Esophagus muscularis mucosa (tissue), 4 donors: ENCODE measurements around the gene CD99L2. TPM values are rescaled to one million over a fixed set of nuclear protein-coding genes. Genes with fewer than 3 reads are reported as not detected.

Experiments
- DNase-seq: peaks from one replicate; pipeline ENCODE4 v3.0.0-alpha.2; 2017; ENCODE audit errors: extremely low spot score
- H3K27ac ChIP-seq, 4 donors: fragments of 200-600 bp; sonication (generic); replicated peaks in 1 of 4; 1 replicate in 3 of 4; 2 replicates in 1 of 4; pipeline ENCODE4 v1.5.1; 2016 to 2019; ENCODE audit warnings: mild to moderate bottlenecking in 1 of 4
- H3K27me3 ChIP-seq, 4 donors: fragments of 200-600 bp; sonication (generic); one replicate each; pipeline versions ENCODE4 v1.5.1 to v1.6.0; 2016 to 2019
- H3K36me3 ChIP-seq, 4 donors: fragments of 200-600 bp; sonication (generic); one replicate each; pipeline ENCODE4 v1.5.1; 2016 to 2019
- H3K4me1 ChIP-seq, 4 donors: fragments of 200-600 bp; sonication (generic); one replicate each; pipeline ENCODE4 v1.5.1; 2016 to 2019
- H3K4me3 ChIP-seq, 4 donors: fragments of 200-600 bp; sonication (generic); 1 replicate in 2 of 4; 2 replicates in 2 of 4; pipeline ENCODE4 v1.5.1; 2016 to 2019; ENCODE audit warnings: mild to moderate bottlenecking in 4 of 4, moderate library complexity in 1 of 4
- H3K9me3 ChIP-seq, 4 donors: fragments of 200-600 bp; sonication (generic); 1 replicate in 3 of 4; 2 replicates in 1 of 4; pipeline ENCODE4 v1.5.1; 2016 to 2019
- EP300 ChIP-seq: sonication (generic); formaldehyde crosslinking; IDR thresholded peaks from one replicate; pipeline ENCODE4 v1.6.1; 2017; ENCODE audit warnings: antibody characterized with exemption
- POLR2A ChIP-seq: fragments of 450-650 bp; IDR thresholded peaks from one replicate; pipeline ENCODE4 v1.6.1; 2017; ENCODE audit warnings: antibody characterized with exemption, moderate library complexity, mild to moderate bottlenecking, low read depth
- POLR2AphosphoS5 ChIP-seq, 2 donors: sonication (generic); formaldehyde crosslinking; IDR thresholded peaks; one replicate each; pipeline ENCODE4 v1.6.1; 2017; ENCODE audit warnings: antibody characterized with exemption in 2 of 2
- WGBS: methylation state at CpG from one replicate; pipeline ENCODE4 v1.1.5; 2018; 5-methylcytosine and 5-hydroxymethylcytosine counted together
- intact Hi-C: fragments of 100-400 bp; cut with DNase I; formaldehyde crosslinking; loops from one replicate; pipeline ENCODE4 v1.15.1; 2023
- total RNA-seq, 4 donors: library from RNA; depleted of rRNA; stranded (reverse); fragments of >200 nt; gene quantifications; one replicate each; pipeline versions ENCODE4 v1.1.0 to v1.2.1, GENCODE V29; 2016
- TF ChIP-seq, protein P1 (sequence below), 3 experiments: fragments of 200-600 bp in 2 of 3; fragments of 450-650 bp in 1 of 3; sonication (generic) in 2 of 3; IDR thresholded peaks; one replicate each; pipeline ENCODE4 v1.5.1; 2017 to 2019; ENCODE audit warnings: antibody characterized with exemption in 3 of 3, mild to moderate bottlenecking in 2 of 3, moderate library complexity in 1 of 3

Gene CD99L2
- total RNA-seq, 4 donors from 2014 or later = 61.0 to 91.5 (median 70.1) TPM

DNA sequence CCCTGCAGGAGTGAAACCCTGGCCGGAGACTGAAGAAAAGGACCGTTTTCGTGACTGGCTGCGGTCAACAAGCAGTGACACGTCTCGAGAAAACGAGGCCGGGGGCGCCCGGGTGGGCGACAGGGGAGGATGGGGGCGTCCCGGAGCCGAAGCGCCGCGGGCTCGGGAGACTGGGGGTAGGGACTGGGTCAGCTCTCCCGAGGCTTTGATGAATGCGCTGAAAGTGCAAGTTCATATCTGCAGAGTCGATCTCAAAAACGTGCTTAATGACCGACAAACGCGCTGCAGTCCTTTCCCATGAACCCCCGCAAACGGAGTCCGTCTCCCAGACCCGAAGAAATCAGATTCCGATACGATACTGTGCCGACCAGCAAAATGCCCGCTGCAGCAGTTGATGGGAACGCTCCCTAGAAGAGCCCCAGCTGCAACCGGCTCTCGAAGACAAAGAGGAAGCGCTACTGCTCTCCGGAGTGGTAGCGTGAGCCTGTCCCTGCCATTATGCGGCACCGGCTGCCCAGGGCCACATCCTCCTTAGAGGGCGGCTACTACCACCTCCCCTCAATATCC is 806 bp upstream of the CD99L2 start:
- intact Hi-C loops = loop anchor here (10.0 kb wide), 1 partner anchor 134 kb away; no protein-coding TSS in a partner anchor
- Histone ChIP-seq H3K27me3 (no peaks in the 10 kb centered on the region), H3K4me3 (peak overlapping the region; percentile 60 to 78 (median 72)), H3K27ac (peak overlapping the region; percentile 79 to 84 (median 82)), H3K9me3 (no peaks in the 10 kb centered on the region), H3K4me1 (peaks cover 0 to 7% (median 7%) of the 10 kb centered on the region in 4 donors), H3K36me3 (no peaks in the 10 kb centered on the region)
- WGBS = 56% methylated on average over 30 of the region's 42 CpGs
- TF ChIP-seq POLR2A = no peak
- TF ChIP-seq, protein P1, sequence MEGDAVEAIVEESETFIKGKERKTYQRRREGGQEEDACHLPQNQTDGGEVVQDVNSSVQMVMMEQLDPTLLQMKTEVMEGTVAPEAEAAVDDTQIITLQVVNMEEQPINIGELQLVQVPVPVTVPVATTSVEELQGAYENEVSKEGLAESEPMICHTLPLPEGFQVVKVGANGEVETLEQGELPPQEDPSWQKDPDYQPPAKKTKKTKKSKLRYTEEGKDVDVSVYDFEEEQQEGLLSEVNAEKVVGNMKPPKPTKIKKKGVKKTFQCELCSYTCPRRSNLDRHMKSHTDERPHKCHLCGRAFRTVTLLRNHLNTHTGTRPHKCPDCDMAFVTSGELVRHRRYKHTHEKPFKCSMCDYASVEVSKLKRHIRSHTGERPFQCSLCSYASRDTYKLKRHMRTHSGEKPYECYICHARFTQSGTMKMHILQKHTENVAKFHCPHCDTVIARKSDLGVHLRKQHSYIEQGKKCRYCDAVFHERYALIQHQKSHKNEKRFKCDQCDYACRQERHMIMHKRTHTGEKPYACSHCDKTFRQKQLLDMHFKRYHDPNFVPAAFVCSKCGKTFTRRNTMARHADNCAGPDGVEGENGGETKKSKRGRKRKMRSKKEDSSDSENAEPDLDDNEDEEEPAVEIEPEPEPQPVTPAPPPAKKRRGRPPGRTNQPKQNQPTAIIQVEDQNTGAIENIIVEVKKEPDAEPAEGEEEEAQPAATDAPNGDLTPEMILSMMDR (IDR thresholded peaks at IDR 0.05) = no peak
- no peak for TF ChIP-seq POLR2AphosphoS5 (IDR thresholded peaks at IDR 0.05)
- no peak for TF ChIP-seq EP300
- no peak for DNase-seq

DNA sequence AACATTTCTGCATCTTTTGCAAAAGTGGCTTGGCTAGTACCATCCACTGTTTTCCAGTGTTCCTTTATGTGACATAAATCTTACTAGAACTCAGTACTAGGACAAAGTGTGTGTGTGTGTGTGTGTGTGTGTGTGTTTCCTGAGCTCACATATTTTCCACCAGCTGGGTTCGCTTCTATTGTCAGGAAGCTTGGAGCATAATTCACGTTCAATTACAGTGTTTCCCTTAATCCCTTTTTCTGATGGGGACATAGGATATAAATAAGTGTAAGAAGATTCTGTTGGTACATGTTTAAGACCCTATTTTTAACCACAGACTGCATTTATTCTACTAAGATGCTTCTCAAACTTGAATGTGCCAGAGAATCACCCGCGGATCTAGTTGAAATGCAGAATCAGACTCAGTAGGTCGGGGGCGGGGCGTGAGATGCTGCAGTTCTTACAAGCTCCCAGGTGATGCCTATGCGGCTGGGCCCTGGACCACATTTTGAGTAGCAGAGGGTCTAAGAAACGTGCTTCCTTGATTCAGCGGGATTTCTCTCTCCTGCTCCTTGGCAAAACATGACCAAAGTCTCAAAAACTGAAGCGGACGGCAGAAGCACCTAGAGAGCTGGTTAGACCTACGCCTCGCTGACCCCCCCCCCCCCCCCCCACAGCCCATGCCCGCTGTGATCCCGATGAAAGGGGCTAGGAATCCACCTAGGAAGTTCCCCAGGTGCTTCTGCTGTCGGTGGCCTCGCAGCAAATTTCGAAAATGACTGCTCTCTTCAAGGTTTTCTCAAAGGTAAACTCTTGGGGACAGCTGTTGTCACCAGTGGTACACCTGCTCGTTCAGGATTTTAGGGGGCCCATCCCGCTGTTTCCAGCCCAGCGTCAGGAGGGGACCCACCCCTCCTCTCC is 797 bp downstream of the CD99L2 start:
- H3K9me3 ChIP-seq = no peaks in the 10 kb centered on the region
- WGBS = 16% methylated on average over 17 of the region's 22 CpGs
- intact Hi-C loops = loop anchor here (10.0 kb wide), 1 partner anchor 133 kb away; no protein-coding TSS in a partner anchor
- peaks cover 0 to 7% (median 7%) of the 10 kb centered on the region in 4 donors for H3K4me1 ChIP-seq
- peak overlapping the region; percentile 60 to 78 (median 72) for H3K4me3 ChIP-seq
- H3K27me3 ChIP-seq = no peaks in the 10 kb centered on the region
- no peak for DNase-seq
- H3K27ac ChIP-seq = peak overlapping the region; percentile 72 to 84 (median 82)
- H3K36me3 ChIP-seq = no peaks in the 10 kb centered on the region
- TF ChIP-seq EP300 (no peak), POLR2A (no peak), POLR2AphosphoS5 (IDR thresholded peaks at IDR 0.05) (no peak)
- TF ChIP-seq, protein P1 (IDR thresholded peaks at IDR 0.05) = no peak

DNA sequence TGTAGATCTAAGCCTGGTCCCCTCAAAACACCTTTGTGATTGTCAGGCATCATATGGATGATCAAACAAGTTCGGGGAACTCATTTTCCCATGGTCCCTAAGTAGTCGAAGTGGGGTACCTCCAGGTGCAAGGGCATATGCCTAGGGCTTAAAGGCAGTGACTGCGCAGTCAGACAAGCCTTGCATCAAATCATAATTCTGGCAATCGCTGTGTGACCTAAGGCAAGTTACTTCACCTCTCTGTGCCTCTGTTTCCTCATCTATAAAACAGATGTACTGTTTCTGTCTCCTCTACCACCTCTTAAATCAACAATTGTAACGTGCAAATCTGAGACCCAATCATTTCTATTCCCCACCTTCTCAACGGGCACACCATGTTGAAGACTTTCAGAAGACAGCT is 1.8 kb downstream of the CD99L2 start:
- TF ChIP-seq, protein P1 (IDR thresholded peaks at IDR 0.05) = no peak
- TF ChIP-seq EP300 = no peak
- no peak for TF ChIP-seq POLR2AphosphoS5 (IDR thresholded peaks at IDR 0.05)
- no peak for TF ChIP-seq POLR2A
- DNase-seq = no peak
- Histone ChIP-seq H3K36me3 (no peaks in the 10 kb centered on the region), H3K4me1 (peaks cover 0 to 7% (median 7%) of the 10 kb centered on the region in 4 donors), H3K27me3 (no peaks in the 10 kb centered on the region), H3K9me3 (no peaks in the 10 kb centered on the region), H3K27ac (no peak overlapping the region), H3K4me3 (no peak overlapping the region)
- 82% methylated on average over 6 of the region's 6 CpGs for WGBS
- intact Hi-C loops = loop anchor here (10.0 kb wide), 1 partner anchor 132 kb away; no protein-coding TSS in a partner anchor

DNA sequence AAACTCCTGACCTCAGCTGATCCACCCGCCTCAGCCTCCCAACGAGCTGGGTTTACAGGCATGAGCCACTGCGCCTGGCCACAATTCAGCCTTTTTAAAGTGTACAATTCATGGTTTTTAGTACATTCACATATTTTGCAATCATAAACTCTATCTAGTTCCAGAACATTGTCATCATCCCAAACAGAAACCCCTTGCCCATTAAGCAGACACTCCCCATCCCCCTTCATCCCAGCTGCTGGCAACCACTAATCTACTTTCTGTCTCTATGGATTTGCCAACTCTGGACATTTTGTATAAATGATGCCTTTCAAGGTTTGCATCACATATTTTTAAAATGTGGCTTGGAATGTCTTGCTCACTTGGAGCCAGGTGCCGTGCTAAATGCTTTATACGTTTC is 4.5 kb downstream of the CD99L2 start:
- DNase-seq = no peak
- Histone ChIP-seq H3K9me3 (no peaks in the 10 kb centered on the region), H3K4me3 (no peak overlapping the region), H3K27me3 (no peaks in the 10 kb centered on the region), H3K36me3 (no peaks in the 10 kb centered on the region), H3K4me1 (peaks cover 0 to 7% (median 7%) of the 10 kb centered on the region in 4 donors), H3K27ac (no peak overlapping the region)
- no peak for TF ChIP-seq POLR2AphosphoS5 (IDR thresholded peaks at IDR 0.05)
- TF ChIP-seq EP300 = no peak
- TF ChIP-seq POLR2A = no peak
- TF ChIP-seq, protein P1 (IDR thresholded peaks at IDR 0.05) = no peak
- intact Hi-C loops = loop anchor here (10.0 kb wide), 1 partner anchor 129 kb away; no protein-coding TSS in a partner anchor
- 84% methylated on average over 5 of the region's 5 CpGs for WGBS
